SK-N-MC (cell line): Measurements from ENCODE around the gene PDIK1L.
A peak's percentile ranks its signal among the peaks of the same experiment; 100 is the strongest.

ENCODE experiments used
- DNase-seq: peaks from one replicate; pipeline ENCODE4 v3.0.0-alpha.2; 2011; ENCODE audit warnings: low read depth, low spot score
- H3K27ac ChIP-seq: fragments of 200-600 bp; sonication (generic); 2 replicates; pipeline ENCODE4 v1.5.1; 2016; ENCODE audit warnings: mixed run types
- H3K36me3 ChIP-seq: fragments of 200-600 bp; sonication (generic); 2 replicates; pipeline ENCODE4 v1.6.1; 2017; ENCODE audit warnings: antibody characterized with exemption, low read length, mixed read lengths; ENCODE audit not compliant: insufficient read depth
- H3K4me3 ChIP-seq: fragments of 200-600 bp; sonication (generic); 2 replicates; pipeline ENCODE4 v1.5.1; 2016
- H3K9ac ChIP-seq: fragments of 200-600 bp; sonication (generic); 2 replicates; pipeline ENCODE4 v1.8.0; 2017; ENCODE audit warnings: mixed run types, mixed read lengths; ENCODE audit not compliant: insufficient read length
- H3K9me3 ChIP-seq: fragments of 200-600 bp; sonication (generic); 2 replicates; pipeline ENCODE4 v1.6.1; 2017; ENCODE audit warnings: low read depth, mild to moderate bottlenecking, antibody characterized with exemption, low read length, moderate library complexity, mixed read lengths
- EZH2 ChIP-seq: fragments of 200-600 bp; sonication (generic); IDR thresholded peaks from one replicate; pipeline ENCODE4 v1.6.1; 2017; ENCODE audit warnings: antibody characterized with exemption
- FOXP2 ChIP-seq: optimal IDR thresholded peaks from 2 replicates; pipeline ENCODE3; 2011; ENCODE audit warnings: mild to moderate bottlenecking, moderate library complexity; ENCODE audit not compliant: insufficient read depth; ENCODE audit errors: extremely low read length, control extremely low read depth
- POLR2AphosphoS5 ChIP-seq: IDR thresholded peaks from 2 replicates; pipeline ENCODE4 v1.6.1; 2012; ENCODE audit warnings: mild to moderate bottlenecking, low read depth, low read length, borderline replicate concordance

Gene PDIK1L

DNA sequence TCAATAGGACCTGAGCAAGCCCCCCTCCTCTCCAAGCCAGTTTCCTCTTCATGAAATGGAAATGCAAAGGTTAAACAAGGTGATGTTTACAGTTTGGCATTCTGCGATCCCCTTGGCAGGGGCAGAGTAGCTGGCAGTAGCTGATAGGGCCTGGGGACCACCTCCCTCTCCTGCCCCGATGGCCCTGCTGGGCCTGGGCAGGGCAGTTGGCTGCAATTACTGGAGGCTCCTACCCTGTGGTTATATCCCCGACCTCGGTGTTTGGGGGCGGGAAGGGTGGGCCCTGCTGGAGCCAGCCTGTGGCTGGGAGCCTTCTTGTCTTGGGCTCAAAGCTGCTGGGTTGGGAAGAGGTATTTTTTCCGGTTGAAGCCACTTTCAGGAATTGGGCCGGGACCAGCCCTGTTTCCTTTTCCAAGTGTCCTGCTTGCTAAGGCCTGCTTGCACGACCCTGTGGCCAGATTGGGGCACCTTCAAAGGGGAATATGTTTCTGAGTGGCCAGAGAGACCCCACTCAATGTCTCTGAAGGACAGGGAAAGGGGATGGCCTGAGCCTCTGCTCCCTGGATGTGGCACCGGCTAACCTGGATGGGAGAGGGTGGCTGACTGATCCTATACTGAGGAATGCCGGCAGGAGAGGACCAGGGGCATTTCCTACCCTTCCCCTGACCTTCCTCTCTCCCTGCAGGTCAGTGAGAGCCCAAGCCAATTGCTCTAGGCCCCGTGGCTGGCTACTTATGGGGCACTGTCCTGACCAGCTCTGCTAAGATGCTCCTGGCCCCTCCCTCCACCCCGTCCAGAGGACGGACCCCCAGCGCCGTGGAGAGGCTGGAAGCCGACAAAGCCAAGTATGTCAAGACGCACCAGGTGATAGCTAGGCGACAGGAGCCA lies 49.1 kb downstream of the PDIK1L start:
- no peak for DNase-seq
- H3K9ac ChIP-seq: no peak overlapping the region
- H3K9me3 ChIP-seq: no peaks in the 10 kb centered on the region
- H3K4me3 ChIP-seq: no peak overlapping the region
- no peaks in the 10 kb centered on the region for H3K36me3 ChIP-seq
- H3K27ac ChIP-seq: no peak overlapping the region
- TF ChIP-seq POLR2AphosphoS5 (no peak), FOXP2 (no peak), EZH2 (no peak)

DNA sequence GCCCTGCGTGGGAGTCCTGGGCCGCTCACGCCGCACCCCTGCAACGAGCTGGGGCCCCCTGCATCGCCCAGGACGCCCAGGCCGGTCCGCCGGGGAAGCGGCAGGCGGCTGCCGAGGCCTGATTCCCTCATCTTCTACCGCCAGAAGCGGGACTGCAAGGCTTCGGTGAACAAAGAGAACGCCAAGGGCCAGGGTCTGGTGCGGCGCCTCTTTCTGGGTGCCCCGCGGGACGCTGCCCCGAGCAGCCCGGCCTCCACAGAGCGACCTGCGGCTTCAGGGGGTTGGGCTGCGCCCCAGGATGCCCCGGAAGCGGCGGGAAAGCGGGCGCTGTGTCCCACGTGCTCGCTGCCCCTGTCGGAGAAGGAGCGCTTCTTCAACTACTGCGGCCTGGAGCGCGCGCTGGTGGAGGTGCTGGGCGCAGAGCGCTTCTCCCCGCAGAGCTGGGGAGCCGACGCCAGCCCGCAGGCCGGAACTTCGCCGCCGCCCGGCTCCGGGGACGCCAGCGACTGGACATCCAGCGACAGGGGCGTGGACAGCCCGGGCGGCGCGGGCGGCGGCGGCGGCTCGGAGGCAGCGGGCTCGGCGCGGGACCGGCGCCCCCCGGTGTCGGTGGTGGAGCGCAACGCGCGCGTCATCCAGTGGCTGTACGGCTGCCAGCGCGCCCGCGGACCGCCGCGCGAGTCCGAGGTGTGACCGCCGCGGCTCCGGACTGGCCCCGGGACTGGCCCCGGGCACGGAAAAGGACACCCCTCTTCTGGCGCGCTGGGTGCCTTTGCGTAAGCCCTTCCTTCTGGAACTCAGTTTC lies 50.0 kb downstream of the PDIK1L start:
- Histone ChIP-seq H3K27ac (no peak overlapping the region), H3K9me3 (no peaks in the 10 kb centered on the region), H3K36me3 (no peaks in the 10 kb centered on the region), H3K4me3 (no peak overlapping the region), H3K9ac (no peak overlapping the region)
- TF ChIP-seq FOXP2 (no peak), POLR2AphosphoS5 (no peak), EZH2 (no peak)
- DNase-seq: no peak

GRCh38 chr1:26162220-26162709 lies 50.6 kb downstream of the PDIK1L start:
- no peaks in the 10 kb centered on the region for H3K9me3 ChIP-seq
- no peak overlapping the region for H3K27ac ChIP-seq
- DNase-seq: no peak
- no peak overlapping the region for H3K9ac ChIP-seq
- H3K36me3 ChIP-seq: no peaks in the 10 kb centered on the region
- H3K4me3 ChIP-seq: no peak overlapping the region
- TF ChIP-seq FOXP2 (no peak), EZH2 (no peak)

DNA sequence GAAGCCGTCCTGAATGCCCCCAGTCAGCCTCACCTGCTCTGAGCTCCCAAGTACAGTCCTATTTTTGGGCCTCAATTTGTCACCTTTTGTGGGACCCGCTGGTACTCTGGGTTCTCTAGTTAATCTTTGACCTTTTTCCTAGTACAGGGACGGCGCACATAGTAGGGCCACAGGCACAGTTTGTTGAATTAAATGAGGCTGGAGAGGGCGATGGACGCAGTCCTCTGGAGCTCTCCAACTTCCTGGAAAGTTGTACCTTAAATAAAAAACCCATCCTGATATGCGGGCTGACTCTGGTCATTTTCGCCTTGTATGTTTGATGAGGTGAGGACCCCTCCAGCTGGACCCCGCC lies 52.0 kb downstream of the PDIK1L start:
- no peak overlapping the region for H3K27ac ChIP-seq
- no peak for TF ChIP-seq EZH2
- TF ChIP-seq FOXP2: no peak
- TF ChIP-seq POLR2AphosphoS5: no peak
- peak overlapping the region; percentile 75 for H3K4me3 ChIP-seq
- DNase-seq: no peak
- no peaks in the 10 kb centered on the region for H3K36me3 ChIP-seq
- H3K9ac ChIP-seq: no peak overlapping the region
- no peaks in the 10 kb centered on the region for H3K9me3 ChIP-seq

DNA sequence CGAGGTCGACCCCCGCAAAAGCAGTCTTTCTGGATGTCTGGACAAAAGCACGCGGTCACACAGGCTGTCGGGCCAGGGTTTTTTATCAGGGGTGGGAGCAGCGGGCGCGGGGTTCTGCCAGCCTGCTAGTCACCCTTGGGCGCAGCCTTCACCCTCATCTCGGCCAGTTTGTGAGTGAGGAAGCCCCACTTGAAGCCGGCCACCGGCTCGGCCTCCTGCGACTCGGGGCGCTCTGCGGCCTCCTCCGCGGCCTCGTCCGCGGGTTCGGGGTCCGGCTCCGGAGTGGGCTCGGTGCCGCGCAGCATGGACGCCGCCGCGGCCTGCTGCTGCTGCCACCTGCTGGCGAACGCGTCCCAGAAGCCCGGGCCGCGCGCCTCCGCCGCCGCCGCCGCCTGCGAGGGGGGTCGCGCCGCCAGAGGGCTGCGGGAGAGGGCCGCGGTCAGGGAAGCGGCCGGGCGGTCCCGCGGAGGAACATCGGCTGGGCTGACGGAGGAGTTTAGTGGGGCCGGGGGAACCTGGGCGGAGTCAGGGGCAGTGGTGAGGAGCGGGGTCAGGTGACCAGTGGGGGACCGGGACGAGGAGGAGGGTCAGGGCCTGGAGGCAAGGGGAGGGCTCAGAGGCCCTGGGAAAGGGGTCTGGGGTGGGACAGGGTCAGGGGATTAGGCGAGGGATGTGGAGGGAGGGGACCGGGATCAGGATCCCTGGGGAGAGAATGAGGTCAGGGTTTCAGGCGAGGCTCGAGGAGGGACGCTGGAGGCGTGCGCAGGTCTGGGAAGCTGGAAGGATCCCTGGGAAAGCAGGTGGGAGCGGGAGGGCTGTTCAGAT lies 52.6 kb downstream of the PDIK1L start:
- H3K36me3 ChIP-seq: no peaks in the 10 kb centered on the region
- H3K27ac ChIP-seq: no peak overlapping the region
- DNase-seq: no peak
- H3K9ac ChIP-seq: peak overlapping the region; percentile 53
- no peak for TF ChIP-seq FOXP2
- no peak for TF ChIP-seq POLR2AphosphoS5
- TF ChIP-seq EZH2: no peak
- H3K4me3 ChIP-seq: peak overlapping the region; percentile 75
- no peaks in the 10 kb centered on the region for H3K9me3 ChIP-seq

- H3K4me3 ChIP-seq: peak overlapping the region; percentile 75
- no peak overlapping the region for H3K27ac ChIP-seq
- H3K9ac ChIP-seq: no peak overlapping the region
- DNase-seq: no peak
- no peaks in the 10 kb centered on the region for H3K9me3 ChIP-seq
- TF ChIP-seq POLR2AphosphoS5: no peak
- no peak for TF ChIP-seq FOXP2
- no peak for TF ChIP-seq EZH2
- no peaks in the 10 kb centered on the region for H3K36me3 ChIP-seq
These were observed 53.5 kb downstream of the PDIK1L start for GRCh38 chr1:26164861-26165842.

DNA sequence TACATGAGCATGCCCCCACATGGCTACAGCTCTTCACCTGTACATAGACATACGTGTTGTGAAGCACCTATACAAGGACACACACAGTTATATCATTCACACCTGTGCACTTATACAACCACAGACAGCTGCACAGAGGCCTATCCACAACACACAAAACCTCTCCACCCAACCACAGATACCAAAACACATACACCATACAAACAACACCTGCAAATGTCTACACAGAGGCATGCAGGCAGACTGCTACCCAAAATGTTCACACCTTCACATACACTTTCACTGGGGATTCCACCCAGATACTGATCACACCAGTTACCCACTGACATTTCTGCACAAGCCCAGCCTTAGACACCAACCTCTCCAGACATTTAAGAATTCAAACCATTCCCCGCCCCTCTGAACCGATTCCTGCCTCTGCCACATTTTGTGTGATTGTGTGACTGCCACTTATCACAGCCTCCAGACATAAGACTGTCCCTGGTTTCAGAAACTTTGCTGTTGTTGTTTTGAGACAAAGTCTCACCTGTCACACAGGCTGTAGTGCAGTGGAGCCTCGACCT lies 55.2 kb downstream of the PDIK1L start:
- Histone ChIP-seq H3K36me3 (no peaks in the 10 kb centered on the region; the same call in 1 of the 2 replicates), H3K4me3 (no peak overlapping the region), H3K27ac (no peak overlapping the region), H3K9ac (no peak overlapping the region), H3K9me3 (no peaks in the 10 kb centered on the region)
- no peak for DNase-seq
- TF ChIP-seq FOXP2: no peak
- TF ChIP-seq EZH2: no peak
- no peak for TF ChIP-seq POLR2AphosphoS5
